KG1 (cell line): Measurements from ENCODE around the gene RNASEH2C.
"Not testable (repeated sequence)": the region's sequence is repeated elsewhere in the genome, so short reads cannot be mapped to it uniquely, and the experiment has no call there.

Experiments
- DNase-seq: peaks from one replicate; lab custom pipeline; 2025; lab: John Stamatoyannopoulos, UW

The RNASEH2C gene

GRCh38 chr11:65720211-65720934, at the start of gene RNASEH2C:
TSS of gene RNASEH2C (minus strand) at chr11:65720798. CDS start at chr11:65720758, 40 bp downstream.
- peak; percentile 90 for DNase-seq

- not testable (repeated sequence) for DNase-seq
Measured at GRCh38 chr11:65767806-65768205, 47.2 kb upstream of the RNASEH2C start.

- DNase-seq = no peak
Measured at GRCh38 chr11:65767406-65767805, 46.8 kb upstream of the RNASEH2C start.

GRCh38 chr11:65766535-65766934, 45.9 kb upstream of the RNASEH2C start:
- DNase-seq = no peak

GRCh38 chr11:65764434-65764833, 43.8 kb upstream of the RNASEH2C start:
- no peak for DNase-seq

GRCh38 chr11:65762816-65763215, 42.2 kb upstream of the RNASEH2C start:
- not testable (repeated sequence) for DNase-seq

GRCh38 chr11:65762169-65762568, 41.6 kb upstream of the RNASEH2C start:
- DNase-seq = not testable (repeated sequence)

GRCh38 chr11:65745049-65745448, 24.5 kb upstream of the RNASEH2C start:
- DNase-seq = no peak

GRCh38 chr11:65744699-65745042, 24.1 kb upstream of the RNASEH2C start:
- no peak for DNase-seq

- no peak for DNase-seq
Measured at GRCh38 chr11:65744026-65744698, 23.6 kb upstream of the RNASEH2C start.

- no peak for DNase-seq
Measured at GRCh38 chr11:65743681-65744025, 23.1 kb upstream of the RNASEH2C start.

GRCh38 chr11:65742353-65742752, 21.8 kb upstream of the RNASEH2C start:
- DNase-seq = no peak

- DNase-seq = no peak
Measured at GRCh38 chr11:65741185-65741584, 20.6 kb upstream of the RNASEH2C start.

GRCh38 chr11:65739022-65739421, 18.4 kb upstream of the RNASEH2C start:
- DNase-seq = no peak

- DNase-seq = no peak
Measured at GRCh38 chr11:65736810-65737209, 16.2 kb upstream of the RNASEH2C start.

GRCh38 chr11:65735111-65735510, 14.5 kb upstream of the RNASEH2C start:
- DNase-seq = not testable (repeated sequence)

- DNase-seq = no peak
Measured at GRCh38 chr11:65730461-65730860, 9.9 kb upstream of the RNASEH2C start.

- no peak for DNase-seq
Measured at GRCh38 chr11:65727865-65728264, 7.3 kb upstream of the RNASEH2C start.

GRCh38 chr11:65726660-65727059, 6.1 kb upstream of the RNASEH2C start:
- DNase-seq = no peak

- DNase-seq = no peak
Measured at GRCh38 chr11:65722261-65722660, 1.7 kb upstream of the RNASEH2C start.

- peak; percentile 70 for DNase-seq
Measured at GRCh38 chr11:65719871-65720210, 757 bp downstream of the RNASEH2C start.

GRCh38 chr11:65718964-65719492, 1.6 kb downstream of the RNASEH2C start:
- no peak for DNase-seq

GRCh38 chr11:65718531-65718930, 2.1 kb downstream of the RNASEH2C start:
- DNase-seq = no peak

- no peak for DNase-seq
Measured at GRCh38 chr11:65717906-65718305, 2.7 kb downstream of the RNASEH2C start.
